ENCODE data around the gene CDC14A. TPM values are rescaled to one million over a fixed set of nuclear protein-coding genes. Genes with fewer than 3 reads are reported as not detected.

Gene CDC14A
- polyA plus RNA-seq, 1 experiment = 2.8 TPM

DNA sequence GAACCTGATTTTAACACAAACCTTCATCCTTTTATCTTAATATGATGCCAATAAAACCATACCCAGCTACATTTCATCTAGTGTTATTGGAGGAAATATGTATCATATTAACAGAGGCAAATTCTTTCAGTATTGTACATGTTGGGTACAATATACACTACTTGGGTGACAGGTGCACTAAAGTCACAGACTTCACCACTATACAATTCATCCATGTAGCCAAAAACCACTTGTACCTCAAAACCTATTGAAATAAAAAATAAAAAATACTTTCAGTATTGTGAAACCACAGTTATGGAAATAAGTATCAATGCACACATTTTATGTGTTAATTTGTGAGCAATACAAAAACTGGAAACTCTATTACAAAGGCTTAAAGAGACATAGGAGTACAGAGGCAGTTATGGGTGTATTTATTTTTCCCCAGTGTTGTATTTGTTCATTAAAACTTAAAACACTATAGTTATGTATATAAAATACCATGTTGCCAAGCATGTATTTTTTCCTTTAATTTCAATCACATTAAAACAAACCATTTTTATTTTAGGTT is 160.6 kb downstream of the CDC14A start:
- H3K4me3 ChIP-seq (ENCODE audit: low read depth, low read length) = no peak overlapping the region
- ChIA-PET POLR2A (no interaction called here), CTCF (interaction anchor here (1.0 to 1.6 kb wide), 3 partner anchors 49 to 356 kb away, joined by 3 to 4 read pairs (median 4); no protein-coding TSS in a partner anchor)
- H3K27ac ChIP-seq (ENCODE audit: low read depth, low read length) = no peak overlapping the region
- no peaks in the 10 kb centered on the region for H3K27me3 ChIP-seq (ENCODE audit: control insufficient read depth, insufficient read depth, low read length)
- DNase-seq (ENCODE audit: low read depth, low spot score) = no peak
- TF ChIP-seq CTCF (IDR thresholded peaks at IDR 0.05; ENCODE audit: low read depth, low read length) = no peak
- no peaks in the 10 kb centered on the region for H3K9me3 ChIP-seq (ENCODE audit: control insufficient read depth, insufficient read depth, low read length)

- no peaks in the 10 kb centered on the region for H3K27me3 ChIP-seq (ENCODE audit: control insufficient read depth, insufficient read depth, low read length)
- no peaks in the 10 kb centered on the region for H3K9me3 ChIP-seq (ENCODE audit: control insufficient read depth, insufficient read depth, low read length)
- CTCF ChIA-PET = interaction anchor here (0.6 to 1.3 kb wide), 4 partner anchors 58 to 514 kb away, joined by 3 to 9 read pairs (median 4); no protein-coding TSS in a partner anchor
- no peak overlapping the region for H3K4me3 ChIP-seq (ENCODE audit: low read depth, low read length)
- POLR2A ChIA-PET = no interaction called here
- TF ChIP-seq CTCF (IDR thresholded peaks at IDR 0.05; ENCODE audit: low read depth, low read length) = no peak
- DNase-seq (ENCODE audit: low read depth, low spot score) = no peak
- H3K27ac ChIP-seq (ENCODE audit: low read depth, low read length) = no peak overlapping the region
Observed at GRCh38 chr1:100516857-100517256, 164.6 kb downstream of the CDC14A start.

- H3K9me3 ChIP-seq (ENCODE audit: control insufficient read depth, insufficient read depth, low read length) = no peaks in the 10 kb centered on the region
- H3K27me3 ChIP-seq (ENCODE audit: control insufficient read depth, insufficient read depth, low read length) = no peaks in the 10 kb centered on the region
- H3K27ac ChIP-seq (ENCODE audit: low read depth, low read length) = no peak overlapping the region
- no peak overlapping the region for H3K4me3 ChIP-seq (ENCODE audit: low read depth, low read length)
- CTCF ChIA-PET = interaction anchor here (1.1 kb wide), 1 partner anchor 351 kb away, joined by 5 read pairs; no protein-coding TSS in a partner anchor
- peak; percentile 8 for DNase-seq (ENCODE audit: low read depth, low spot score)
- POLR2A ChIA-PET = no interaction called here
- no peak for TF ChIP-seq CTCF (IDR thresholded peaks at IDR 0.05; ENCODE audit: low read depth, low read length)
Observed at GRCh38 chr1:100517515-100517914, 165.2 kb downstream of the CDC14A start.

- Histone ChIP-seq H3K27ac (ENCODE audit: low read depth, low read length) (no peak overlapping the region), H3K4me3 (ENCODE audit: low read depth, low read length) (no peak overlapping the region), H3K27me3 (ENCODE audit: control insufficient read depth, insufficient read depth, low read length) (no peaks in the 10 kb centered on the region), H3K9me3 (ENCODE audit: control insufficient read depth, insufficient read depth, low read length) (no peaks in the 10 kb centered on the region)
- ChIA-PET POLR2A (no interaction called here), CTCF (interaction anchor here (1.1 kb wide), 1 partner anchor 351 kb away, joined by 5 read pairs; no protein-coding TSS in a partner anchor)
- no peak for DNase-seq (ENCODE audit: low read depth, low spot score)
- no peak for TF ChIP-seq CTCF (IDR thresholded peaks at IDR 0.05; ENCODE audit: low read depth, low read length)
Observed at GRCh38 chr1:100518023-100518422, 165.7 kb downstream of the CDC14A start.

DNA sequence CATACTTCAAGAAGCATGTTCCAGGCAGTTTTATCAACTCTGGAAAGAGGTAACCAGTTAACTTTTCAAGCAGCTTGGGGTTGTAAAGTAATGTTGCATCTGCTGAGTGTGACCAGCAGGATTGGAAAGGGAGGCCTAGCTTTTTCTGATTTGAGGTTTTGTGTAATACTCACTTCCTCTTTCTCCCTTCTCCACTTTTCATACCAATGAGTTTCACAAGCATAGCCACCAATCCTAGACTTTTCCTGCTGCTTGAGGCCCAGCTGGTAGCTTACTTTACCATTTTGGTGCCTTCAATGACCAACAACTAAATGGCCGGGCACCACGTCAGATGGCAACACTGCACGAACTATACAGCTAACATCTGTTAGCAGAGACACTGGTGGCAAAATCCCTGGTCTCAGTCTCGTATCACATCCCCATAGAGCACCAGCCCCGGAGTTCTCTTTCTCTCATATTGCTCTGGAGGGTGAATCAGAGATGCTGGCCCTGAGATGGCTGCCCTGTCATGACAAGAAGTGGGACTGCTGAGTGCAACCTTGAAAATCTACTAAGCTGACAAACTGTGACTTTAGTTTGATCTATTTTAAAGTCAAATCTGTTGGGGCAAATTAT is 170.8 kb downstream of the CDC14A start:
- Histone ChIP-seq H3K27me3 (ENCODE audit: control insufficient read depth, insufficient read depth, low read length) (no peaks in the 10 kb centered on the region), H3K9me3 (ENCODE audit: control insufficient read depth, insufficient read depth, low read length) (no peaks in the 10 kb centered on the region), H3K27ac (ENCODE audit: low read depth, low read length) (no peak overlapping the region), H3K4me3 (ENCODE audit: low read depth, low read length) (no peak overlapping the region)
- POLR2A ChIA-PET = no interaction called here
- no peak for TF ChIP-seq CTCF (IDR thresholded peaks at IDR 0.05; ENCODE audit: low read depth, low read length)
- CTCF ChIA-PET = interaction anchor here (0.9 kb wide), 1 partner anchor 15 kb away, joined by 3 read pairs; the partner anchor contains the start of gene GPR88
- no peak for DNase-seq (ENCODE audit: low read depth, low spot score)
